Measurements from ENCODE around the gene DGKG. TPM values are rescaled to one million over a fixed set of nuclear protein-coding genes. Genes with fewer than 3 reads are reported as not detected.
A peak's percentile ranks its signal among the peaks of the same experiment; 100 is the strongest.

Gene DGKG
- total RNA-seq, 3 donors from 2014 or later: 0.59 to 2.3 (median 2.1) TPM

GRCh38 chr3:186255703-186256331, 106.2 kb downstream of the DGKG start:
- no peak for DNase-seq (ENCODE audit: low spot score in 2 of 2)
- no peaks in the 10 kb centered on the region for H3K9me3 ChIP-seq
- H3K4me3 ChIP-seq: peak overlapping the region in 2 of 3 donors; percentile 20 to 35
- H3K4me1 ChIP-seq: no peaks in the 10 kb centered on the region
- intact Hi-C loops (cut with DNase I; ENCODE audit: low total_unique reads): no loop called here
- H3K36me3 ChIP-seq: no peaks in the 10 kb centered on the region
- TF ChIP-seq POLR2A (IDR thresholded peaks at IDR 0.05) (no peak), CTCF (IDR thresholded peaks at IDR 0.05) (no peak), POLR2AphosphoS5 (IDR thresholded peaks at IDR 0.05) (no peak)
- no peaks in the 10 kb centered on the region for H3K27me3 ChIP-seq
- H3K27ac ChIP-seq: no peak overlapping the region

GRCh38 chr3:186254676-186255650, 107.1 kb downstream of the DGKG start:
- no peak overlapping the region for H3K27ac ChIP-seq
- no peak for DNase-seq (ENCODE audit: low spot score in 2 of 2)
- no peaks in the 10 kb centered on the region for H3K9me3 ChIP-seq
- no peaks in the 10 kb centered on the region for H3K27me3 ChIP-seq
- intact Hi-C loops (cut with DNase I; ENCODE audit: low total_unique reads): no loop called here
- H3K4me3 ChIP-seq: no peak overlapping the region
- H3K36me3 ChIP-seq: no peaks in the 10 kb centered on the region
- H3K4me1 ChIP-seq: no peaks in the 10 kb centered on the region
- TF ChIP-seq POLR2A (IDR thresholded peaks at IDR 0.05) (no peak), CTCF (IDR thresholded peaks at IDR 0.05) (no peak), POLR2AphosphoS5 (IDR thresholded peaks at IDR 0.05) (no peak)

- H3K27ac ChIP-seq: no peak overlapping the region
- intact Hi-C loops (cut with DNase I; ENCODE audit: low total_unique reads): no loop called here
- TF ChIP-seq CTCF (IDR thresholded peaks at IDR 0.05): no peak
- no peak for TF ChIP-seq POLR2AphosphoS5 (IDR thresholded peaks at IDR 0.05)
- no peak for TF ChIP-seq POLR2A (IDR thresholded peaks at IDR 0.05)
- no peak overlapping the region for H3K4me3 ChIP-seq
- no peaks in the 10 kb centered on the region for H3K4me1 ChIP-seq
- H3K27me3 ChIP-seq: no peaks in the 10 kb centered on the region
- DNase-seq (ENCODE audit: low spot score in 2 of 2): no peak
- no peaks in the 10 kb centered on the region for H3K36me3 ChIP-seq
- H3K9me3 ChIP-seq: no peaks in the 10 kb centered on the region
Observed at GRCh38 chr3:186251948-186252619, 110.0 kb downstream of the DGKG start.

GRCh38 chr3:186248850-186249249, 113.2 kb downstream of the DGKG start:
- Histone ChIP-seq H3K9me3 (no peaks in the 10 kb centered on the region), H3K27ac (no peak overlapping the region), H3K27me3 (no peaks in the 10 kb centered on the region), H3K4me1 (no peaks in the 10 kb centered on the region), H3K4me3 (no peak overlapping the region), H3K36me3 (no peaks in the 10 kb centered on the region)
- no peak for TF ChIP-seq CTCF (IDR thresholded peaks at IDR 0.05)
- no peak for TF ChIP-seq POLR2A (IDR thresholded peaks at IDR 0.05)
- no peak for TF ChIP-seq POLR2AphosphoS5 (IDR thresholded peaks at IDR 0.05)
- no peak for DNase-seq (ENCODE audit: low spot score in 2 of 2)
- intact Hi-C loops (cut with DNase I; ENCODE audit: low total_unique reads): no loop called here

Measured in breast epithelium (tissue), 4 donors.